Caco-2 (cell line): ENCODE results near the gene ATP6V0D1. TPM values are rescaled to one million over a fixed set of nuclear protein-coding genes. Genes with fewer than 3 reads are reported as not detected.
A peak's percentile ranks its signal among the peaks of the same experiment; 100 is the strongest.

ENCODE experiments used
- BruUV-seq: library from RNA; stranded (reverse); fragments of 400-500 nt; replicated peaks from 2 replicates; lab custom pipeline; 2021; lab: Mats Ljungman, UMichigan
- CTCF ChIA-PET: fragments of 300-600 bp; sonication (Branson Sonifier 250); formaldehyde crosslinking; loops from one replicate; lab custom pipeline; 2022; ENCODE audit warnings: antibody characterized with exemption; lab: Charles Lee
- POLR2A ChIA-PET: fragments of 300-600 bp; sonication (Branson Sonifier 250); formaldehyde crosslinking; loops from one replicate; lab custom pipeline; 2022; ENCODE audit warnings: antibody characterized with exemption; lab: Charles Lee
- DNase-seq, 2 experiments: peaks; one replicate each; pipeline versions ENCODE4 v3.0.0 to v3.0.0-alpha.2; 2020 to 2022
- H3K27me3 ChIP-seq: replicated peaks from 2 replicates; pipeline ENCODE4 v1.6.0; 2011; ENCODE audit warnings: low read length; ENCODE audit not compliant: control insufficient read depth, insufficient read depth
- H3K36me3 ChIP-seq: 2 replicates; pipeline ENCODE4 v1.5.1; 2011; ENCODE audit warnings: low read length; ENCODE audit not compliant: control insufficient read depth, insufficient read depth
- H3K4me1 ChIP-seq: fragments of 250-450 bp; sonication (Bioruptor Pico); 2 replicates; pipeline ENCODE4 v1.5.1; 2020; ENCODE audit warnings: mild to moderate bottlenecking
- H3K4me3 ChIP-seq: 2 replicates; pipeline ENCODE4 v1.5.1; 2011; ENCODE audit warnings: low read depth, mild to moderate bottlenecking, control low read depth, low read length
- H3K9me3 ChIP-seq: fragments of 250-450 bp; sonication (Bioruptor Pico); 2 replicates; pipeline ENCODE4 v1.5.1; 2020; ENCODE audit warnings: mild to moderate bottlenecking, moderate library complexity
- H3K27ac Mint-ChIP-seq: one replicate; pipeline ENCODE4 v1.8.0; 2022; ENCODE audit warnings: mixed read lengths; ENCODE audit not compliant: unreplicated experiment
- H3K27me3 Mint-ChIP-seq: one replicate; pipeline ENCODE4 v1.8.0; 2022; ENCODE audit warnings: mixed read lengths; ENCODE audit not compliant: insufficient read depth, unreplicated experiment
- H3K36me3 Mint-ChIP-seq: one replicate; pipeline ENCODE4 v1.8.0; 2022; ENCODE audit warnings: mild to moderate bottlenecking, mixed read lengths; ENCODE audit not compliant: insufficient read depth, unreplicated experiment
- H3K4me1 Mint-ChIP-seq: one replicate; pipeline ENCODE4 v1.8.0; 2022; ENCODE audit warnings: low read depth, mixed read lengths; ENCODE audit not compliant: unreplicated experiment
- H3K4me3 Mint-ChIP-seq: one replicate; pipeline ENCODE4 v1.8.0; 2022; ENCODE audit warnings: mild to moderate bottlenecking, moderate library complexity, mixed read lengths; ENCODE audit not compliant: unreplicated experiment
- H3K9me3 Mint-ChIP-seq: one replicate; pipeline ENCODE4 v1.8.0; 2022; ENCODE audit warnings: mixed read lengths; ENCODE audit not compliant: unreplicated experiment
- intact Hi-C: fragments of 100-400 bp; cut with micrococcal nuclease; formaldehyde crosslinking; loops from one replicate; pipeline ENCODE4 v1.10.0; 2022; ENCODE audit not compliant: unreplicated experiment
- total RNA-seq: library from RNA; stranded (reverse); gene quantifications from 2 replicates; pipeline ENCODE4 v1.2.3, GENCODE V29; 2022
- TF ChIP-seq, protein P1 (sequence below), 2 experiments: fragments of 200-600 bp in 1 of 2; IDR thresholded peaks; 1 replicate in 1 of 2; 2 replicates in 1 of 2; pipeline versions ENCODE4 v1.5.1 to v1.8.0; 2011 to 2022; ENCODE audit warnings: antibody characterized with exemption in 1 of 2, control low read depth in 1 of 2, inconsistent platforms in 1 of 2, low read depth in 1 of 2, low read length in 1 of 2, mild to moderate bottlenecking in 1 of 2, moderate library complexity in 1 of 2; ENCODE audit not compliant: insufficient read depth in 1 of 2, severe bottlenecking in 1 of 2, unreplicated experiment in 1 of 2

The ATP6V0D1 gene
- total RNA-seq, 1 experiment from 2014 or later = 110 TPM

DNA sequence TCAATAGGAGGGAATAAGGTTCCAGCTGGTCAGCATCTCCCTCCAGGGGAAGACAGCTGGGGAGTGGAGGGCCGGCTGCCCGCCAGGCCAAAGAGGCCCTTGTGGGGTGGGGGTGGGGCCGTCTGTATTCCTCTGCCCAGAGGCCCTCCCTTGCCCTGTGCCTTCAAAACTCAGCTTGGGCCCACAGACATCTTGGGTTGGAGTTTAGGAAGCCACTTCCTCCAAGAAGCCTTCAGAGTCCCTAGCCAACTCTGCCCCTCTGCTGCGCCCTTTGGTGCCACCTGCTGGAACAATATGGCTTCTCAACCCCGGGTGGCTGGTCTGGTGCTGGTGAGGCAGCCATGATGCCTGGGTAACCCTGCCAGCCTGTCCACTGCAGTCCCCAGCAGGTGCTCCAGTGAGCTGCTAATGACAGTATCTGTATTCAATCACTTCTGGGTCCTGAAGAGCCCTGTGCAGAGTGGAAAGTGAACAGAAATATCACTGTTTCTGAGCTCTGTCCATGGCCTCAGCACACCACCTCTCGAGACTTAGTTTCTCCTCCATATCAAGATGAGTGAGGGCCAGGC, 33.4 kb downstream of the ATP6V0D1 start:
- DNase-seq = peak; percentile 70 to 74
- Histone ChIP-seq H3K4me3 (no peak overlapping the region), H3K4me1 (no peaks in the 10 kb centered on the region), H3K27me3 (no peaks in the 10 kb centered on the region), H3K36me3 (peaks cover 2% of the 10 kb centered on the region), H3K9me3 (no peaks in the 10 kb centered on the region)
- intact Hi-C loops = loop anchor here (1.0 to 5.0 kb wide), 4 partner anchors 19 to 187 kb away; partner anchors contain the start of gene PLEKHG4
- Mint-ChIP-seq H3K36me3 (peaks cover 6% of the 10 kb centered on the region), H3K27ac (no peak overlapping the region), H3K4me3 (no peak overlapping the region), H3K27me3 (no peaks in the 10 kb centered on the region), H3K9me3 (no peaks in the 10 kb centered on the region), H3K4me1 (no peaks in the 10 kb centered on the region)
- no TSS peak for BruUV-seq
- TF ChIP-seq, protein P1, sequence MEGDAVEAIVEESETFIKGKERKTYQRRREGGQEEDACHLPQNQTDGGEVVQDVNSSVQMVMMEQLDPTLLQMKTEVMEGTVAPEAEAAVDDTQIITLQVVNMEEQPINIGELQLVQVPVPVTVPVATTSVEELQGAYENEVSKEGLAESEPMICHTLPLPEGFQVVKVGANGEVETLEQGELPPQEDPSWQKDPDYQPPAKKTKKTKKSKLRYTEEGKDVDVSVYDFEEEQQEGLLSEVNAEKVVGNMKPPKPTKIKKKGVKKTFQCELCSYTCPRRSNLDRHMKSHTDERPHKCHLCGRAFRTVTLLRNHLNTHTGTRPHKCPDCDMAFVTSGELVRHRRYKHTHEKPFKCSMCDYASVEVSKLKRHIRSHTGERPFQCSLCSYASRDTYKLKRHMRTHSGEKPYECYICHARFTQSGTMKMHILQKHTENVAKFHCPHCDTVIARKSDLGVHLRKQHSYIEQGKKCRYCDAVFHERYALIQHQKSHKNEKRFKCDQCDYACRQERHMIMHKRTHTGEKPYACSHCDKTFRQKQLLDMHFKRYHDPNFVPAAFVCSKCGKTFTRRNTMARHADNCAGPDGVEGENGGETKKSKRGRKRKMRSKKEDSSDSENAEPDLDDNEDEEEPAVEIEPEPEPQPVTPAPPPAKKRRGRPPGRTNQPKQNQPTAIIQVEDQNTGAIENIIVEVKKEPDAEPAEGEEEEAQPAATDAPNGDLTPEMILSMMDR (IDR thresholded peaks at IDR 0.05; ENCODE audit: insufficient read depth in 1 of 2, low read depth in 1 of 2, low read length in 1 of 2, severe bottlenecking in 1 of 2, unreplicated experiment in 1 of 2) = peak; percentile 64 to 69
- POLR2A ChIA-PET = interaction anchor here (0.5 kb wide), 1 partner anchor 181 kb away, joined by 3 read pairs; no protein-coding TSS in a partner anchor
- CTCF ChIA-PET = interaction anchor here (0.7 to 2.3 kb wide), 6 partner anchors 9 to 201 kb away, joined by 4 to 11 read pairs (median 6); no protein-coding TSS in a partner anchor

DNA sequence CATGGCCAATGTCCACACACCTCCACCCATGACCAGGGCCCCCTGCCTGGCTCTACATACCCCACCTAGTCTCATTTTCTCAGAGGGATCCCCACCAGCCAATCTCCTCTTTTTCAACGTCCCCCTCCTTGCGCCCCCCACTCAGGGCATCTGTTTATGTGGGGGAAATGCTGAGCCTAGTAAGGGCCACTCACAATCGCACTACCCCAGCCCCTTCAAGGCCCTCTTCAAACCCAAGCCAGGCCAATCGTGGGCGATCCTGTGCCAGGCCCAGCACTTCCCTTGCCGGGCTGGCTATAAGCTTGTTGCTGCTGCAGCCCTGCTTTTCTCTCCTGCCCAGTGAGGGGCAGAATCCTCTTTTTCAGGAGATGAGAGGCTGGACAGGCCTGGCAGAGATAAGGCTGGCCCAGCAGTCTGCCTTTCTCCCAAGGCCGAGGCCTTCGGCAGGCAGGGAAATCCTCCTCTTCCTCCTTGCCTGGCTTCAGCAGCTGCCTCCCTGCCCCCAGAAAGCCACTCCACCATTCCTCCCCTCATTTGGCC, 33.9 kb downstream of the ATP6V0D1 start:
- Mint-ChIP-seq H3K27me3 (no peaks in the 10 kb centered on the region), H3K4me1 (no peaks in the 10 kb centered on the region), H3K36me3 (peaks cover 6% of the 10 kb centered on the region), H3K27ac (no peak overlapping the region), H3K9me3 (no peaks in the 10 kb centered on the region), H3K4me3 (no peak overlapping the region)
- no TSS peak for BruUV-seq
- Histone ChIP-seq H3K27me3 (no peaks in the 10 kb centered on the region), H3K4me3 (no peak overlapping the region), H3K4me1 (no peaks in the 10 kb centered on the region), H3K9me3 (no peaks in the 10 kb centered on the region), H3K36me3 (peaks cover 2% of the 10 kb centered on the region)
- TF ChIP-seq, protein P1 (IDR thresholded peaks at IDR 0.05; ENCODE audit: insufficient read depth in 1 of 2, low read depth in 1 of 2, low read length in 1 of 2, severe bottlenecking in 1 of 2, unreplicated experiment in 1 of 2) = no peak
- ChIA-PET POLR2A (no interaction called here), CTCF (interaction anchor here (0.6 to 3.7 kb wide), 9 partner anchors 9 to 200 kb away, joined by 3 to 19 read pairs (median 4); partner anchors contain the start of gene CTCF)
- DNase-seq = no peak
- intact Hi-C loops = loop anchor here (1.0 to 5.0 kb wide), 4 partner anchors 18 to 187 kb away; partner anchors contain the start of gene PLEKHG4

DNA sequence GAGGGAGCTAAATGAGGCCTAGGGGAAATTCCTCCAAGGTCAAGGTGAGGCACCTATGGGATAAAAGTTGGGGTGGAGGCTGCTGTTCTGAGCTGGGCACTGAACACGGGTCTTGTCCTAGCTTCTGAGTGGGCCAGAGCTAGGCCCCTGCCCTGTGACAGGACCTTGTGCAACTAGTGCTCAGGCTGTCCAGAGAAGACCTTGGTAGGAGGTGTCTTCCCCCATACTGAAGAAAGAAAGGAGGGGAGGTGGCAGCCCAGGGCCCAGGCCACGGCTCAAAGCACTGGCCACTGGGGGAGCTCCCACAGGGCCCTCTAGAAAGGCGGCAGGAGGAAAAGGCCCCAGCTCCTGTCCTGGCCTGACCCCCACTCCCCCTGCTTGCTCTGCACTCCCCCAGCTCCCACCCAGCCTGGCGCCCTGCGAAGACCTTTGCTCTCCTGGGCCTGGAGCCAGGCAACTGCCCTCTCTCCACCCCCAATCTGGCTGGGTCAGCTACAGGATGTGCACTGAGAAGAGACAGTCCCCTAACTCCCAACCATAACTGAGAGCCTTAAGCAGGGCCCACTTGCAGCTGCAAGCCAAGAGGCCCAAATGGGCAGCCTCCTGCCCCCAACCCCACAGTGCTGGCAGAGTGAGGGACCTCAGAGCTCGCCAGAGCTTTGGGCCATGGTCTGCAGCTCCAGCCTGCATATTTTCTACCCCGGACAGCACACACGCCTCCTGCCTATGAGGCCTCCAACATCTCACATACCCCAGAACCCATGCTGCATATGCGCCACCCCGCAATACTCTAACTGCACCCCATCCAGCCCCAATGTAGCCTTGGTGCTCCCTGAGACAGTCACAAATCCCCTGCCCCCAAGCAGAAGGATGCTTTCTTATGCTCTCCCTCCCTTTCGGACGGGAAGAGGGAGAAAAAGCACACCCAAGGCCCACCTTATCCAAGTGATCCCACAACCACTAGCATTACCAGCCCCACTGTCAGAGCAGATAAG, 34.7 kb downstream of the ATP6V0D1 start:
- no peak overlapping the region for H3K4me3 Mint-ChIP-seq
- H3K4me1 Mint-ChIP-seq = no peaks in the 10 kb centered on the region
- no peaks in the 10 kb centered on the region for H3K27me3 Mint-ChIP-seq
- intact Hi-C loops = loop anchor here (2.0 to 5.0 kb wide), 2 partner anchors 17 to 169 kb away; partner anchors contain the start of gene PLEKHG4
- peaks cover 2% of the 10 kb centered on the region for H3K36me3 ChIP-seq
- H3K4me3 ChIP-seq = no peak overlapping the region
- peaks cover 6% of the 10 kb centered on the region for H3K36me3 Mint-ChIP-seq
- H3K9me3 ChIP-seq = no peaks in the 10 kb centered on the region
- H3K27me3 ChIP-seq = no peaks in the 10 kb centered on the region
- no peak overlapping the region for H3K27ac Mint-ChIP-seq
- H3K9me3 Mint-ChIP-seq = no peaks in the 10 kb centered on the region
- BruUV-seq = no TSS peak
- H3K4me1 ChIP-seq = no peaks in the 10 kb centered on the region
- TF ChIP-seq, protein P1 (IDR thresholded peaks at IDR 0.05; ENCODE audit: insufficient read depth in 1 of 2, low read depth in 1 of 2, low read length in 1 of 2, severe bottlenecking in 1 of 2, unreplicated experiment in 1 of 2) = peak in 1 of 2 experiments; percentile 33
- POLR2A ChIA-PET = no interaction called here
- CTCF ChIA-PET = interaction anchor here (0.6 to 3.7 kb wide), 8 partner anchors 10 to 200 kb away, joined by 3 to 19 read pairs (median 3); partner anchors contain the start of gene CTCF
- peak in 1 of 2 experiments; percentile 25 for DNase-seq
